Trophoblast cell (in vitro differentiated cells and primary cell): Measurements from ENCODE around the gene CEBPA.

Experiments used
- DNase-seq, 2 donors: peaks; one replicate each; pipeline ENCODE4 v3.0.0-alpha.2; 2016
- H2AFZ ChIP-seq: 2 replicates; pipeline ENCODE4 v1.6.1; 2013; ENCODE audit warnings: low read length, moderate library complexity, mild to moderate bottlenecking; ENCODE audit not compliant: insufficient read depth, poor library complexity
- H2AK5ac ChIP-seq: 2 replicates; pipeline ENCODE4 v1.6.1; 2013; ENCODE audit warnings: mild to moderate bottlenecking, low read length
- H2BK120ac ChIP-seq: 2 replicates; pipeline ENCODE4 v1.6.1; 2013; ENCODE audit warnings: low read length, mild to moderate bottlenecking, moderate library complexity; ENCODE audit not compliant: insufficient read depth, poor library complexity
- H2BK12ac ChIP-seq: 2 replicates; pipeline ENCODE4 v1.6.1; 2013; ENCODE audit warnings: mild to moderate bottlenecking, low read length, moderate library complexity
- H2BK5ac ChIP-seq: 2 replicates; pipeline ENCODE4 v1.6.1; 2013; ENCODE audit warnings: low read length, low read depth, moderate library complexity, mild to moderate bottlenecking; ENCODE audit not compliant: poor library complexity
- H3K14ac ChIP-seq: 2 replicates; pipeline ENCODE4 v1.6.1; 2013; ENCODE audit warnings: mild to moderate bottlenecking, low read length
- H3K18ac ChIP-seq: 2 replicates; pipeline ENCODE4 v1.6.1; 2013; ENCODE audit warnings: mild to moderate bottlenecking, low read length
- H3K23ac ChIP-seq: 2 replicates; pipeline ENCODE4 v1.6.1; 2013; ENCODE audit warnings: low read length
- H3K27ac ChIP-seq: 2 replicates; pipeline ENCODE4 v1.5.1; 2013; ENCODE audit warnings: low read depth, mild to moderate bottlenecking, inconsistent platforms, low read length, moderate library complexity
- H3K27me3 ChIP-seq: 2 replicates; pipeline ENCODE4 v1.6.1; 2013; ENCODE audit warnings: inconsistent platforms, mild to moderate bottlenecking, low read length, moderate library complexity; ENCODE audit not compliant: insufficient read depth
- H3K36me3 ChIP-seq, 2 experiments: 1 replicate in 1 of 2; 2 replicates in 1 of 2; pipeline ENCODE4 v1.6.1; 2013; ENCODE audit warnings: low read length in 2 of 2, mild to moderate bottlenecking in 2 of 2, moderate library complexity in 1 of 2; ENCODE audit not compliant: insufficient read depth in 2 of 2, control insufficient read depth in 1 of 2
- H3K4ac ChIP-seq: 2 replicates; pipeline ENCODE4 v1.6.1; 2013; ENCODE audit warnings: low read depth, mild to moderate bottlenecking, low read length, moderate library complexity
- H3K4me1 ChIP-seq, 2 experiments: 1 replicate in 1 of 2; 2 replicates in 1 of 2; pipeline ENCODE4 v1.6.1; 2013; ENCODE audit warnings: low read length in 2 of 2, mild to moderate bottlenecking in 2 of 2, moderate library complexity in 1 of 2; ENCODE audit not compliant: insufficient read depth in 2 of 2, control insufficient read depth in 1 of 2
- H3K4me2 ChIP-seq: 2 replicates; pipeline ENCODE4 v1.6.1; 2013; ENCODE audit warnings: inconsistent platforms, mild to moderate bottlenecking, low read length, moderate library complexity
- H3K4me3 ChIP-seq: 2 replicates; pipeline ENCODE4 v1.5.1; 2013; ENCODE audit warnings: mild to moderate bottlenecking, low read depth, low read length, inconsistent platforms
- H3K79me1 ChIP-seq: one replicate; pipeline ENCODE4 v1.6.1; 2013; ENCODE audit warnings: low read length
- H3K79me2 ChIP-seq: 2 replicates; pipeline ENCODE4 v1.6.1; 2013; ENCODE audit warnings: low read length, mild to moderate bottlenecking; ENCODE audit not compliant: control insufficient read depth, insufficient read depth, poor library complexity
- H3K9ac ChIP-seq: 2 replicates; pipeline ENCODE4 v1.6.1; 2013; ENCODE audit warnings: mild to moderate bottlenecking, low read length
- H3K9me3 ChIP-seq: 2 replicates; pipeline ENCODE4 v1.6.1; 2013; ENCODE audit warnings: low read depth, mild to moderate bottlenecking, control low read depth, inconsistent platforms, low read length; ENCODE audit not compliant: insufficient read depth
- H4K12ac ChIP-seq: 2 replicates; pipeline ENCODE4 v1.6.1; 2013; ENCODE audit warnings: low read depth, mild to moderate bottlenecking, low read length, moderate library complexity
- H4K8ac ChIP-seq: 2 replicates; pipeline ENCODE4 v1.6.1; 2013; ENCODE audit warnings: low read depth, mild to moderate bottlenecking, low read length, moderate library complexity
- H4K91ac ChIP-seq: one replicate; pipeline ENCODE4 v1.6.1; 2013; ENCODE audit warnings: low read depth, mild to moderate bottlenecking, low read length, moderate library complexity
- WGBS: extraction: QIAGEN DNeasy Blood & Tissue Kit; methylation state at CpG from one replicate; pipeline ENCODE4 v1.1.7; 2013; ENCODE audit warnings: missing lambda C conversion rate; ENCODE audit not compliant: insufficient read length, insufficient coverage; ENCODE audit errors: extremely low coverage; 5-methylcytosine and 5-hydroxymethylcytosine counted together

The CEBPA gene

GRCh38 chr19:33252418-33252962 lies 49.8 kb downstream of the CEBPA start:
- no peak overlapping the region for H3K4me3 ChIP-seq
- H3K79me1 ChIP-seq: peaks cover 7% of the 10 kb centered on the region
- H2AK5ac ChIP-seq: no peak overlapping the region
- no CpG with 5 or more reads among the region's 4 CpGs for WGBS
- H4K8ac ChIP-seq: no peak overlapping the region
- no peak overlapping the region for H2BK5ac ChIP-seq
- no peak overlapping the region for H3K4ac ChIP-seq
- peaks cover 8 to 9% of the 10 kb centered on the region in 2 experiments for H3K4me1 ChIP-seq
- H4K12ac ChIP-seq: no peak overlapping the region
- H3K18ac ChIP-seq: no peak overlapping the region
- DNase-seq: no peak
- H4K91ac ChIP-seq: peak overlapping the region; percentile 15
- no peak overlapping the region for H2BK12ac ChIP-seq
- peak overlapping the region; percentile 16 for H3K14ac ChIP-seq
- no peaks in the 10 kb centered on the region for H3K79me2 ChIP-seq
- H3K36me3 ChIP-seq: no peaks in the 10 kb centered on the region
- no peak overlapping the region for H3K9ac ChIP-seq
- H3K27ac ChIP-seq: no peak overlapping the region
- H3K23ac ChIP-seq: no peak overlapping the region
- H2AFZ ChIP-seq: no peak overlapping the region
- H3K9me3 ChIP-seq: peaks cover 7% of the 10 kb centered on the region
- H3K4me2 ChIP-seq: no peak overlapping the region
- no peaks in the 10 kb centered on the region for H3K27me3 ChIP-seq
- H2BK120ac ChIP-seq: no peak overlapping the region

GRCh38 chr19:33251526-33252090 lies 50.7 kb downstream of the CEBPA start:
- Histone ChIP-seq H3K9me3 (peaks cover 9% of the 10 kb centered on the region), H4K8ac (no peak overlapping the region), H3K4me3 (no peak overlapping the region), H3K18ac (peak overlapping the region; percentile 16), H2AK5ac (no peak overlapping the region), H2BK12ac (no peak overlapping the region), H3K4me1 (peaks cover 8 to 9% of the 10 kb centered on the region in 2 experiments), H2BK120ac (peak overlapping the region; percentile 56), H3K36me3 (no peaks in the 10 kb centered on the region), H4K91ac (peak overlapping the region; percentile 82), H3K14ac (peak overlapping the region; percentile 46), H3K4ac (no peak overlapping the region), H3K79me2 (no peaks in the 10 kb centered on the region), H3K23ac (no peak overlapping the region), H3K27me3 (no peaks in the 10 kb centered on the region), H4K12ac (no peak overlapping the region), H3K4me2 (no peak overlapping the region), H3K79me1 (peaks cover 7% of the 10 kb centered on the region), H3K9ac (no peak overlapping the region), H3K27ac (peak overlapping the region; percentile 22), H2BK5ac (peak overlapping the region; percentile 14), H2AFZ (no peak overlapping the region)
- DNase-seq: peak; percentile 91 to 96
- whole genome bisulfite sequencing: no CpG with 5 or more reads among the region's 17 CpGs

GRCh38 chr19:33251076-33251475 lies 51.3 kb downstream of the CEBPA start:
- H2BK5ac ChIP-seq: peak overlapping the region; percentile 14
- H3K4me1 ChIP-seq: peaks cover 8 to 9% of the 10 kb centered on the region in 2 experiments
- H3K36me3 ChIP-seq: no peaks in the 10 kb centered on the region
- no peak overlapping the region for H2AK5ac ChIP-seq
- no peak overlapping the region for H3K9ac ChIP-seq
- DNase-seq: peak in 1 of 2 donors; percentile 26
- H3K23ac ChIP-seq: no peak overlapping the region
- no peak overlapping the region for H4K12ac ChIP-seq
- no peak overlapping the region for H4K8ac ChIP-seq
- H3K79me1 ChIP-seq: peaks cover 7% of the 10 kb centered on the region
- peak overlapping the region; percentile 56 for H2BK120ac ChIP-seq
- peak overlapping the region; percentile 82 for H4K91ac ChIP-seq
- H3K18ac ChIP-seq: peak overlapping the region; percentile 16
- no peaks in the 10 kb centered on the region for H3K79me2 ChIP-seq
- no peak overlapping the region for H3K4ac ChIP-seq
- H3K27ac ChIP-seq: no peak overlapping the region
- H2BK12ac ChIP-seq: no peak overlapping the region
- WGBS: no CpG with 5 or more reads among the region's 12 CpGs
- no peak overlapping the region for H3K4me3 ChIP-seq
- H3K14ac ChIP-seq: peak overlapping the region; percentile 46
- no peaks in the 10 kb centered on the region for H3K27me3 ChIP-seq
- H2AFZ ChIP-seq: no peak overlapping the region
- peaks cover 11% of the 10 kb centered on the region for H3K9me3 ChIP-seq
- H3K4me2 ChIP-seq: no peak overlapping the region

DNA sequence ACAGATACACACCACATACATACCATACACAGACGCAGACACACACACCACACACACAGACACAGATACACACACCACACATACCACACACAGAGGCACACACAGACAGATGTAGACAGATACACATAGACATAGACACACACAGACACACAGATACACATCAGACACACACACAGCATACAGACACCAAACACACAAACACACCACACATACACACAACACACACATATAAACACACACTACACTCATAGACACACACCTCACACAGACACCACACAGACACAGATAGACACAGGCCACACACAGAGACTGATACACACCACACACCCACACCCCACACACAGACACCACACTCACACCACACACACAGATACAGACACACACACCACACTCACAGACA lies 51.8 kb downstream of the CEBPA start:
- peaks cover 7% of the 10 kb centered on the region for H3K79me1 ChIP-seq

More for the DNA sequence above, 51.8 kb downstream of the CEBPA start:
- no peak overlapping the region for H3K4me2 ChIP-seq
- no peak overlapping the region for H3K4ac ChIP-seq
- no peak overlapping the region for H3K9ac ChIP-seq
- peak overlapping the region; percentile 15 for H3K18ac ChIP-seq
- no peak overlapping the region for H3K23ac ChIP-seq
- no CpG with 5 or more reads among the region's 1 CpG for WGBS
- H3K9me3 ChIP-seq: peaks cover 11% of the 10 kb centered on the region
- H3K27ac ChIP-seq: no peak overlapping the region
- peak overlapping the region; percentile 9 for H2BK120ac ChIP-seq
- H3K4me1 ChIP-seq: peaks cover 8 to 9% of the 10 kb centered on the region in 2 experiments
- H2AFZ ChIP-seq: no peak overlapping the region
- no peak overlapping the region for H4K8ac ChIP-seq
- peak overlapping the region; percentile 1 for H2BK12ac ChIP-seq
- H3K14ac ChIP-seq: peak overlapping the region; percentile 6
- DNase-seq: no peak
- peak overlapping the region; percentile 82 for H4K91ac ChIP-seq
- no peaks in the 10 kb centered on the region for H3K27me3 ChIP-seq
- no peak overlapping the region for H2BK5ac ChIP-seq
- H3K4me3 ChIP-seq: no peak overlapping the region
- no peaks in the 10 kb centered on the region for H3K36me3 ChIP-seq
- no peak overlapping the region for H4K12ac ChIP-seq
- H2AK5ac ChIP-seq: no peak overlapping the region
- H3K79me2 ChIP-seq: no peaks in the 10 kb centered on the region
